Neuron (in vitro differentiated cells): Measurements from ENCODE around the gene INPP4A.
A peak's percentile ranks its signal among the peaks of the same experiment; 100 is the strongest.

Experiments
- H2AFZ ChIP-seq: one replicate; pipeline ENCODE4 v1.6.1; 2013; ENCODE audit warnings: low read depth, mild to moderate bottlenecking, inconsistent platforms, low read length, moderate library complexity
- H3K27me3 ChIP-seq: one replicate; pipeline ENCODE4 v1.6.1; 2013; ENCODE audit warnings: low read length; ENCODE audit not compliant: insufficient read depth
- H3K36me3 ChIP-seq: one replicate; pipeline ENCODE4 v1.6.1; 2013; ENCODE audit warnings: low read length; ENCODE audit not compliant: insufficient read depth
- H3K4me1 ChIP-seq: one replicate; pipeline ENCODE4 v1.6.1; 2013; ENCODE audit warnings: low read length; ENCODE audit not compliant: insufficient read depth
- H3K4me3 ChIP-seq: 2 replicates; pipeline ENCODE4 v1.5.1; 2013; ENCODE audit warnings: mild to moderate bottlenecking, low read length, moderate library complexity
- H3K9me3 ChIP-seq: one replicate; pipeline ENCODE4 v1.6.1; 2013; ENCODE audit warnings: low read length

The INPP4A gene

DNA sequence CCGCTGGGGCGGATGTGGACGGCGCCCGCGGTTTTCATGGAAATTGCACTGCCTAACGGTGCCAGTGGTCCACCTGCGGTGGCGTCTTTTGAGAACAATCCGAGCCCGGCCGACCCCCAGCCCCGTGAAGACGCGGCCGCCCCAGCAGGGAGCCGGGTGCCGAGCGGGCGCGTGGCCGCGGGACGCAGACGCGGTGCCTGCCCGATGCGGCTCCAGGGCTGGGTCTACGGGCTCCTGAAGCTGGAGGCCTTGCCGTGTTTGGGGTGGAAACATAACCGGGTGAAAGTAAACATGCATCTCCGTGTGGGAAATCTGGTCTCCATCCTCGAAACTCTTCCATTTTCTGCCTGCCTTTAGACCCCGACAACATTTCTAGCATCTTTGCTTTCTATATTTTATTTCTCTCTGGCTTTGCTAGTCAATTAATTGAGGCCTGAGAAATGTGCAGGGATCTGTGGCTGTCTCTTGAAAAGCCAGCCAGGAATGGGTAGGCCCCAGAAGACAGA is 572 bp downstream of the INPP4A start:
- peaks cover 6% of the 10 kb centered on the region for H3K27me3 ChIP-seq
- H2AFZ ChIP-seq = peak overlapping the region; percentile 15
- peaks cover 17% of the 10 kb centered on the region for H3K4me1 ChIP-seq
- no peaks in the 10 kb centered on the region for H3K9me3 ChIP-seq
- peak overlapping the region; percentile 67 for H3K4me3 ChIP-seq
- no peaks in the 10 kb centered on the region for H3K36me3 ChIP-seq

DNA sequence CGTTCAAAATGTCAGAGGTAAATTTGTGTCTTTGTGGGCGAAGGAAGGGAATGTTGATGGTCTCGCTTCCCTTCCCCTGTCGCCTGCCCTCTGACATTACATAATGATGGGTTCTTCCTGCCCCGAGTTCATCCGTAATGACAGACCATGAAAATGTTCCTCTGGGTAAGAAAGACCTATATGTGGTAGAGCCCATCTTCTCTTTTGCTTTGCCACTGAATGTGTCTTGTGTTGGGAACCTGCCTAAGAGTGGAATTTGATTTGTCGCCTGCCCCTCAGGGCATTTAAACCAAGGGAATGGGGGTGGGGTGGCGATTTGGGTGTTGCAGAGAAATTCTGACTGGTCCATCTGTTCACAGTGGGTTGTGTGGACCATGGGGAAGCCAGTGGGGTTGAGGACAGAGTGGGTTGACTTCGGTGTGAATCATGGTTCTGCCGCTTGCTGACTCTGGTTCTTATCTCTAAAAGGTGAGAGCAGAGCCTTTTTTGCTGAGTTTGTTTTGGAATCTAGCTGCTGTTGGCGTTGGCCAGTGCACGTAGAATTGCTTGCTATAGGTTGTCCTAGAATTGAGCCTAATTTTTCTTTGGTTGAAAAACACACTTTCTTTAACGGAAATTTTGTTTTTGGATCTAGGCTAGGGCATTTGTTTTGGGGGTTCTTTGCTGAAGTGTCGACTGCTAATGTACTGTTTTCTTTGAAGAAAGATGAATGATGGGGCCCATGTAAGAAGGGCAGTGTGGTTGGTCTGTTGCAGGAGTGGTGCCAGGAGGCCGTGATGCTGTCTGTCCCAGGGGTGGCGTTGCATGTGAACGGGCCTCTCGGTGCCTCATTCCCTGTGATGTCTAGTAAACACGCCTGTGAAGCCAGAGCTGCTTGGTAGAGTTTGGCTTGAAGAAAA is 1.3 kb downstream of the INPP4A start:
- Histone ChIP-seq H3K4me3 (peak overlapping the region; percentile 67), H3K36me3 (no peaks in the 10 kb centered on the region), H3K27me3 (peaks cover 6% of the 10 kb centered on the region), H2AFZ (peak overlapping the region; percentile 15), H3K9me3 (no peaks in the 10 kb centered on the region), H3K4me1 (peaks cover 17% of the 10 kb centered on the region)

DNA sequence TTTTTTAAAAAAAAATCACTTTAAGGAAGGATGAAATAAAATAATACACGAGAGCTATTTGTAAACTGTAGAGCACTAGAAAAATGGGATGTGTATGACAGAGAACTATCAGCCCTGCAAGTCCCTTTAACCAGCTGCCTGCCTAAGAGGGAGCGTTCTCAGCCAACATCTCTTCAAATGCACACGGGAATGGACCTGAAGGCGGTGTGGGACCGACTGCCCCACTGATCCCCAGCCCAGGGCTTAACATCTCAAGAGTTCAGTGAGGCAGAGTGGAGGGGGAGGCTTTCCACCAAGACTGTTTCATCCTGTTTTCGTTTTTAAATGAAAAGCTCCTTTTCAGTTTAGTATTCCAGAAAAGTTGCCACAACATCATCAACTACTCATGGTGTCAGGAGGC is 2.2 kb downstream of the INPP4A start:
- H3K36me3 ChIP-seq = no peaks in the 10 kb centered on the region
- no peaks in the 10 kb centered on the region for H3K9me3 ChIP-seq
- peaks cover 6% of the 10 kb centered on the region for H3K27me3 ChIP-seq
- H2AFZ ChIP-seq = no peak overlapping the region
- peaks cover 21% of the 10 kb centered on the region for H3K4me1 ChIP-seq
- H3K4me3 ChIP-seq = no peak overlapping the region

DNA sequence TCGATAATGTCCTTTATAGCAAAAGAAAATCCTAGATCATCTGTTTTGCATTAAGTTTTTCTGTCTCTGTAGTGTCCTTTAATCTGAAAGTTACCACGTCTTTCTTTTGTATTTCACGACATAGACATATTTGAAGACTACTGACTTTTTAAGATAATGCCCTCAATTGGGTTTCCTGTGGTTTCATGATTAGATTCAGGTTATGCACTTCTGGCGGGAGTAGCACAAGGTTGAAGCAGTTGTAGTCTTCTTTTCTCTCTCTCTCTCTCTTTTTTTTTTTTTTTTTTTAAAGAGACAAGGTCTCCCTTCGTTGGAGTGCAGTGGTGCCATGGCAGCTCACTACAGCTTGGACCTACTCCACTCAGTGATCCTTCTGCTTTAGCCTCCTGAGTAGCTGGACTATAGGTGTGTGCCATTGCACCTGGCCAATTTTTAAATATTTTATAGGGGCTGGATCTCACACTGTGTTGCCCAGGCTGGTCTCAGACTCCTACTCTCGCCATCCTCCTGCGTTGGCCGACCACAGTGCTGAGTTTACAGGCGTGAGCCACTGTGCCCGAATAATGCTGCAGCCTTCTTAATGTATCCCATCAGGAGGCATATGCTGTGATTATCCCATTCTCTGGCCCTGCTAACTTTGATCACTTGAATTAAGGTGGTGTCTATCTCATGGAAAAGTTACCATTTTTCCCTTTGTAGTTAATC is 3.9 kb downstream of the INPP4A start:
- no peaks in the 10 kb centered on the region for H3K36me3 ChIP-seq
- H3K4me1 ChIP-seq = peaks cover 21% of the 10 kb centered on the region
- no peaks in the 10 kb centered on the region for H3K27me3 ChIP-seq
- no peak overlapping the region for H2AFZ ChIP-seq
- H3K9me3 ChIP-seq = no peaks in the 10 kb centered on the region
- no peak overlapping the region for H3K4me3 ChIP-seq

DNA sequence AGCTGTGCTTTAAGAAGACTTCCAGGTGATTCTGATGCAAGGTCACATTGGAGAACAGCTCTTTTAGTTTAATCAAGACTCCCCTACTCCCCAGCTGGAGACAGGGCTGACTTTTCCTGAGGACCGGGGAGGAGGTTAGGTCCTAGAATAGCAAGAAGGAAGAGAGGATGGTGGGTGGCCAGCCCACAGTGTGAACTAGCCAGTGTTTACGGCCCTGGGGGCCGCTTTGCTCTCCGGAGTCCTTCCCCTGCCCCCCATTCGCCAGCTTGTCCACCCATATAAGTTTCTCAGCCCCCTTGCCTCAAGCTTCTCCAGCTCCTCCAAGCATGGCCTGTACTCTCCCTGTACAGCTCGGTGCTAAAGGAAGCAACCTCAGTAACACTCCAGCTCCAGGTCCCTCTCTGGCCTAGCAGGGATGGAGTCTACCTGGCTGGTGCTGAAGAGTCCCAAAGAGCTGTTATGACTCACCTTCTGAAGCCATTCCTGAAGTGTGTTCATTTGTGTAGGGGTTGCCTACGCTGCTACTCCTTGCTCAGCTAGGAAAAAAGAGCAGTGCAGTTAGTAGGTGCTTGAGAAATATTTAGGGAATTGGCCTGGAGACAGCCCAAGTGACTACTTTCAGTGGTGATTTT is 7.9 kb downstream of the INPP4A start:
- no peaks in the 10 kb centered on the region for H3K9me3 ChIP-seq
- peaks cover 6% of the 10 kb centered on the region for H3K36me3 ChIP-seq
- H3K4me3 ChIP-seq = no peak overlapping the region
- H3K27me3 ChIP-seq = no peaks in the 10 kb centered on the region
- H3K4me1 ChIP-seq = peaks cover 4% of the 10 kb centered on the region
- H2AFZ ChIP-seq = no peak overlapping the region

DNA sequence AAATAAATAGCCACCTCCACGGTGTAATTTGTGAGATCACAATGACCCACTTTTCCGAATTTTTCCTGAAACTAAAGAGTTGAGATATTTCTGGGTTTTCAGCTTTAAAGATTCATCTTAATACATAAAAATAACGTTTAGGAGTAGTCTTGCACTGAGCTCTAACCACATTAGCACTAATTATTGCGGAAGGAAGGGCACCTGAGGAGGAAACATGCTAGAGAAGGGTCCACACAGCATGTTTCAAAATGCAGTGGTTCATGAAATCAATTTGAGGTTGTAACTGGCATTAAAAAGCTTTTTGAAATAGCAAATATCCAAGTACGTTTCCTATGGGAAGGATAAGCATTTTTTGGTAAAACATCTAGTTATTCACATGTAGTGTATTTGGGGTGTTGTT is 8.4 kb downstream of the INPP4A start:
- H3K4me1 ChIP-seq = peaks cover 4% of the 10 kb centered on the region

DNA sequence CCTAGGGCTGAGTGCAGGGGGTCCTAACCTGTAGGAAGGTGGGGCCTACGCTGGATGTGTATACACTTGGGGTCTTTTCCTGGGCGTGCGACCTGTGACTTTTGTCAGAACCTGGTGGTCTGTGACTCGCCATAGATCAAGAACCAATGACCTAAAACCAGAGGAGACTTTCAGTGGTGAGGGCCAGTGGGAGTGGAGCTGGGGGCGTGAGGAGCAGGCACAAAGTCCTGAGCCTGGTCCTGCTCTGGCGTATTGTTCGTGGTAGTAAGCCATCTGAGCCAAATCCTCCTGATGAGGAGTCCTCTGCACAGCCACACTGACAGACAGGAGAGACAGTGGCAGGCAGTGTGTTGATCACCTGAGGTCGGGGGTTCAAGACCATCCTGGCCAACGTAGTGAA is 8.9 kb downstream of the INPP4A start:
- Histone ChIP-seq H3K4me3 (no peak overlapping the region), H3K27me3 (no peaks in the 10 kb centered on the region), H3K4me1 (peaks cover 4% of the 10 kb centered on the region), H3K36me3 (peaks cover 6% of the 10 kb centered on the region), H3K9me3 (no peaks in the 10 kb centered on the region), H2AFZ (no peak overlapping the region)

More for the DNA sequence above, 8.4 kb downstream of the INPP4A start:
- H3K4me3 ChIP-seq = no peak overlapping the region
- H3K36me3 ChIP-seq = peaks cover 6% of the 10 kb centered on the region
- no peak overlapping the region for H2AFZ ChIP-seq
- H3K9me3 ChIP-seq = no peaks in the 10 kb centered on the region
- H3K27me3 ChIP-seq = no peaks in the 10 kb centered on the region

DNA sequence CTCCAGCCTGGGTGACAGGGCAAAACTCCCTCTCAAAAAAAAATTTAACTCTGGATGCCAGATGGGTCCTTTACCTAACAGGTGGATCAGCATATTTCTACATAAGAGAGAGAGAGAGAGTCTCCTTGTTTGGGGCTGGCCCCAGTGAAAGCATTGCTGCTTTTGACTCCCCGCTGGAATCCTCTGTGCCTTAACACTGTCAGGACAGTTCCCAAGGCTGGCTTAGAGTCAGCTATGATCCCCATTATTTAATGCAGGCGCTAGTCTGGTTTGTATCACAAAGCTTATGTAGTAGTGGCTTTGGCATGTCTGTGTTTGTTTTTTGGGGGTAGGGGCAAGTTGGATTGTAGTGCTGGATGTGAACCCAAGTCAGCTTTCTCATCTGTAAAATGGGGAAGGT is 9.4 kb downstream of the INPP4A start:
- H3K4me3 ChIP-seq = no peak overlapping the region
- peaks cover 6% of the 10 kb centered on the region for H3K36me3 ChIP-seq
- peaks cover 4% of the 10 kb centered on the region for H3K4me1 ChIP-seq
- H3K9me3 ChIP-seq = no peaks in the 10 kb centered on the region
- H3K27me3 ChIP-seq = no peaks in the 10 kb centered on the region
- no peak overlapping the region for H2AFZ ChIP-seq

DNA sequence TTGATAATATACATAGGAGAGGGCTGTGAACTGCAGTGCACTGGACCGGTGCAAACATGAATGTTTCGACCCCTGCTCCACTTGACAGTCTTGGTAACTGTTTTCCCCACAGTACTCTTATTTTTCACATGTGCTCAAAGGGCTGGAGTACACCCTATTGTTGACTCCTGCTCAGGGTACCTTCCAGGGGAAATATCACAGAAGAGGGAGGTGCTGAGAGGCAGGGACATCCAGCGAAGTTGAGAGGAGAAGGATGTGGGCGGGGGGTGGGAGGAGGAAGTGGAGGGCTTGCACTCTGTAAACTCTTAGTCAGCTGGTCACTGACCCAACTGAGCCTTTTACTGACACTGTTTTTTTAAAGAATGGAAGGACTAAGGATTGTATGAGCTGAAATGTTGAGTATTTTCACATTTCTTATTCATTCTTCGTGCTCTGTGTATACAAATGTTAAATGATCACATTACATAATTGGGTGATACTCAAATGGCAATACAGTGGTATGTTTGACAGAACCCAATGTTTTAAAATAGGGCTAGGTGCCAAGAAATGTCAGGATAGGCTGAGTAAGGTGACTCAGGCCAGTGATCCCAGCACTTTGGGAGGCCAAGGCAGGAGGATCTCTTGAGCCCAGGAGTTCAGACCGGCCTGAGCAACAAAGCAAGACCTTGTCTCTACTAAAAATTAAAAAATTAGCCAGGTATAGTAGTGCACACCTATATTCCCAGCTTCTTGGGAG is 10.0 kb downstream of the INPP4A start:
- Histone ChIP-seq H3K4me1 (peaks cover 8% of the 10 kb centered on the region), H2AFZ (no peak overlapping the region), H3K9me3 (no peaks in the 10 kb centered on the region), H3K4me3 (no peak overlapping the region), H3K36me3 (peaks cover 6% of the 10 kb centered on the region), H3K27me3 (no peaks in the 10 kb centered on the region)

DNA sequence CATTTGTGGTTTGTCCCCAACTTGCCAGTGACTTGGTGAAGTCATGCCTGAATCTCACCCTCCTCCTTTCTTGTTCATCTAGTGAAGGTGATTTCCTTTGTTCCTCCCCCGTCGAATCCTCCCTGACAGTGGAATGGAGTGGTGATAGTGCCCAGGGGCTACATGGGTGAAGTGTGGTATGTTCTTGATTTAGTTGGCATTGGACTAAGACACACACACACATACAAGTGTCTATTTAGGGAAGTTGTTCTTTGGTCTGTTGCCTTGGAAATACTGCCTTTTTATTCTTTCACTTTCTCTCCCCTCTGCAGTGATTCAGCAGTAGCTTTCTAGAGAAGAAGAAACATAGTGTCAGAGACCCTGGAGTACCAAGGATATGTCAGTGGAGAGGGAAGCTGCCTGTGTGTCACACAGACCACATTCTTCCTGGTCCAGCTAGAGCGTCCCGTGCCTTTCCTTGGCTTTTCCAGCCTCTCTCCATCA is 10.9 kb downstream of the INPP4A start:
- no peaks in the 10 kb centered on the region for H3K9me3 ChIP-seq
- no peak overlapping the region for H3K4me3 ChIP-seq
- H3K27me3 ChIP-seq = no peaks in the 10 kb centered on the region
- no peak overlapping the region for H2AFZ ChIP-seq
- peaks cover 8% of the 10 kb centered on the region for H3K4me1 ChIP-seq
- peaks cover 6% of the 10 kb centered on the region for H3K36me3 ChIP-seq

DNA sequence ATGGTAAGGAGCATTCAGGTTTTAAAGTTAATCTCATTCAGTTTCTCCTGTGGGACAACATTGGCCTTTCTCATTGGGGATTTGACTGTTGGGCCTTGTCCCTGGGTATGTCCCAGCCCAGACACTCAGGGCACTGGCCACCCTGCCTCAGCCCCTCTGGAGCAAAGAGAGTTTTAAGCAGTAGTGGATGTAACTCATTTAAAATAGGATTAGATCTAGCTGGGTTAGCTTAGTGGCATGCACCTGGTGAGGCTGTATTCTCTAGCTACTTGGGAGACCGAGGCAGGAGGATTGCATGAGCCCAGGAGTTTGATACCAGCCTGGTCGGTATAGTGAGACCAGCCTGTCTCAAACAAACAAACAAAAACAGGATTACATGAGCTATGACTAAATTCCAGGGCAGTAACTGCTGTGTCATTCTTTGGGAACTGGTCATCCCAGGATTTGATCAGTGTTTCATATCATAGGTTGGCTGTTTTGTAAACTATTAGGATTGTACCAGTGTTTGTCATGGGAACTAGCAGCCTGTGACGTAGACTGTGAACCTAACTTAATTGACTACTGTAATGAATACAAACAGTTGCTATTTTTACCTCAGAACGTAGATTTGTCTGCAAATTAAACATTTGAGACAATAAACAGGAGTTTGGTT is 12.5 kb downstream of the INPP4A start:
- Histone ChIP-seq H2AFZ (no peak overlapping the region), H3K9me3 (no peaks in the 10 kb centered on the region), H3K4me1 (peaks cover 4% of the 10 kb centered on the region), H3K36me3 (peaks cover 6% of the 10 kb centered on the region), H3K4me3 (no peak overlapping the region), H3K27me3 (no peaks in the 10 kb centered on the region)

DNA sequence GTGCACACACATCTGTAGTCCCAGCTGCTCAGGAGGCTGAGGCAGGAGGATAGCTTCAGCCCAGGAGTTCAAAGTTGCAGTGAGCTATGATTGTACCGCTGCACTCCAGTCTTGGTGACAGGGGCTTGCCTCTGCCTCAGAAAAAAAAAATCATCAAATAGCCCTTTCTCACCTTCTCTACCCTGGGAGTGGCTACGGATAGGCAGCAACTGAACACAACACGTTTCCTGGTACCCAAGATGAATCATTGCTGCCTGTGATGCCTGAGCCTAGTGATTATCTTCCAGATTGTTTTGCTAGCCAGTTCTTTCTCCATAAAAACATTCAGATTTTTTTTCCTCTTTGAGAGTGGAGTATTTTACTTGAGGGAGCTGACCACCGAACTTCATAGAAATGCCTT is 13.5 kb downstream of the INPP4A start:
- no peaks in the 10 kb centered on the region for H3K9me3 ChIP-seq
- H3K36me3 ChIP-seq = peaks cover 6% of the 10 kb centered on the region
- H3K27me3 ChIP-seq = no peaks in the 10 kb centered on the region
- H2AFZ ChIP-seq = no peak overlapping the region
- H3K4me3 ChIP-seq = no peak overlapping the region
- H3K4me1 ChIP-seq = peaks cover 4% of the 10 kb centered on the region
